HK-2 (cell line): Measurements from ENCODE around the gene MINDY4.
A peak's percentile ranks its signal among the peaks of the same experiment; 100 is the strongest.

Source experiments
- DNase-seq: peaks from one replicate; pipeline ENCODE4 v3.0.0-alpha.2; 2018; ENCODE audit not compliant: unreplicated experiment

Gene MINDY4

DNA sequence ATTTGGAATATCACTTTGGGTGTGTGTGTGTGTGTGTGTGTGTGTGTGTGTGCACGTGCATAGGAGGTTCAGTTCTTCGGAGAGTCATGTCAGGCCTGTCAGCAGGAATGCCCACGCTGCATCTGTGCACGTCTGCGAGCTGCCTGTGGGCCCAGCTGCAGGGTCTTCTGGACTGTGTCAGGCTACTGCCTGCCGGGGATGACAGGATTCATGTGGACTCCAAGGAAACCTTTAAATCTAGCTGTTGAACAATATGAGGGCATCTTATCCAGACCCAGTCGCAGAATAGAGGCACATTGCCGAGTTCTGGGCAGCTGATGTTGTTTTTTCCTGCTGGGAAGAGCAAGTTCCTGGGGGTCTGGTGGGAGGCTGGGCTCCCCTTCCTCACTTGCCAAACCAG lies 159.4 kb downstream of the MINDY4 start:
- DNase-seq: no peak

DNA sequence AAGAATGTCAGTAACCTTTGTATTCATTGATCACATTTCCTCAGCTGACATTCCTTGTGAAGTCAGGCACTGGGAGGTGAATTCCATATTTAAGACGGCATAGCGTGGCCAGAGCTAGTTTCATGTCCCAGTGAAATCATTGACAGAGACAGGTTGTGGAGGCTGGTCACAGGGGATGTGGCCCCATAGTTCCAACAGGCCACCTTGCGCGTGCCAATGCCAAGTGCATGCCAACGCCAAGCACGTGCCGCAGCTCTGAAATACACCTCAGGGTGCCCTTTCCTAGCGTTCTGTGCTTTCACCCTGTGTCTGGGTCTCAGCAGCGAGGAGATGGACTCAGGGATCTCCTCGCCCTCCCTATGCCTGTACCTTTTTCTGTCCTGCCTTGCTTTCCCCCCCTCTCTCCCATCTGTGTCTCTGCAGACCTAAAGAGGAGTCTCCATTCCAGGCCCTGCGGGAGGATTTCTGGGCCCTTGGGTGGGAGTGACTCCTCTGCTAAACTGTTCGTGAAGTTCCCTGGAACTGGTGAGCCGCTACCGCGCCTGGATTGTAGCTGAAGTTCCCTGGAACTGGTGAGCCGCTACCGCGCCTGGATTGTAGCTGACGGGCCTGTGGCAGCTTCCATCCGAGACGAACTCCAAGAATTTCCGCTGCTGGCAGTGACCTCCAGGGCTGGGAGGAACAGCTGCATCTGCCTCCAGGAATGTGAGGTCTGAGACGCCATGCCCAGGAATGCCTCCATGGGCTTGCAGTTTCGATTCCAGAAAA lies 160.1 kb downstream of the MINDY4 start:
- no peak for DNase-seq

DNA sequence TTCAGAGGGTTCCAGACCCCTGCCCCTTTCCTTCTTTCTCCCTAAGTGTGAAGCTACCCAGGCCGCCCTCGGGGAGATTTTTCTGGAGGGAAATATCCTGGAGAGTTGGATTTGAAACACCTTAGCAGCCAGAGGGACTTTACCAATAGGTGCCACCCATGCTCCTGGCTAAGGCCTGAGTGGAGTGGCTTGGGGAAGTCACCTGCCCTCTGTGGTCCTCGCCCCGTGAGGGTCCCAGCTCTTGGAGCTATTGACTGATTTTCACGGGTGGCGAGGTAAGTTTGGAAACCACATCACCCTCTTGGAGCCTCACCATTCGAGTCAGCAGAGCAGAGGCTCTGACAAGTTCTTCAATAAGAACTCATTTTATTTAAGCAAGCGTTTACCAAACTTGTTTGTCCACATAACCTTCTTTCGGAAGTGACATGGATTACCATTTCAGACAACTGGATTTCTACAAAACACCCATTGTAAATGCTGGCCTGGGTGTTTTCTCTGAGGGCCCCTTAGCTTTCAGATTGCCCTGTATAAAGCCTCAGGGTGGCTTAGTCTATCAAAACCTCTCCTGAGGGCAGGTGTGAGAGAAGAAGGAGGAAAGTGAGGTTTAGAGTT lies 160.8 kb downstream of the MINDY4 start:
- no peak for DNase-seq

DNA sequence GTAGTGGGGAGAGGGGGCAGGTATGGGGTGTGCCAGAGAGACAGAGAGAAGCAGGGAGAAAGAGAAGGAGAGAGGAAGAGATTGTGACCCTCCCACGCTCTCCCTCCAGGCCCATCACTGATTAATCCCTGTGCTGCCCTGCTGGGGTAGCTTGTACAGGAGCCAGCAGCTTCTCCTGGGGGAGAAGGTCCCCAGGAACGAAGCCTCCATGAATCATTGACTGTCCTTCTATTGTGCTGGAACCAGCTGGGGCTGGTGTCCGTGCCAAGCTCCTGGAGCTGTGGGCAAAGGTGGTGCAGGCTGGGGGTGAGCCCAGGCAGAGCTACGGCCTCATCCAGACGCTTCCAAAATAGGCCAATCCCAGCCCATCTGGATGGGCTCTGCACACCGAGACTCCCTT lies 161.3 kb downstream of the MINDY4 start:
- no peak for DNase-seq

DNA sequence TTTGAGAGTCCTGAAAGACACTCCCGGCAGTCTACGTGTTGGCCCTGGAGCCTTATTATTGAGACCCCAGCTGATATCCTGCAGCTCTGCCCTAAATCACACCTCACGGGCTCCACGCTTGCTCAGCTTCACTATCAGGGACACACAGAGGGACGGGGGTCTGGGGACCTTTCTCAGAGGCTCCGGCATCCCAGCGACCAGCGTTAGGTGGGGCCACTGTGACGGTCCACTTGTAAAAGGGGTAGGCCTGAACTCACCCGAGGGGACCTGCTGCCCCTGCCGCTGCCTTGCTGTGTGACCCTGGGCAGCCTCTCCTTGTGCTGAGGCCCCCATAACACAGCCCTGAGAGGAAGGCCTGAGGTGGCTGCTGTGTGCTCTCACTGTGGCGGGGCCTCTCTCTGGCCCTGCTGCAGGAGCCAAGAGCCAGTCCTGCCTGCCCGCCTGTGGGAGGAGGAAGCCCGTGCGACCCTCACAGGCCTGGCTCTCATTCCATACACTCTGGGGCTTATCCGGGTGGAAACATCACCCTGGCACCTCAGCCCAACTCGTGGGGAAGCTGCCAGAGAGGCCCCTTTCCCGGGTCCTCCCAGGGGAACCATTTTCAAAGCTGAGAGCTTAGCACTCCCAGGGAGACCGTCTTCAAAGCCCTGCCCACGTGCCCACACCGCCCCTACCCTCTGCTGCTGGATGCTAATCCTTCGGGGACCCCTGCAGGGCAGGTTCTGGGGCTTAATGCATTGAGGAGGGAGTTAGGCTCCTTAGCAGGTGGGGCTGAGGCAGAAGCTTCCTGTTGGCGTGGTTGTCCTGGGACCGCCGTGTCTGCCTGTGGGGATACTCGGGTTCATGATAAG lies 162.1 kb downstream of the MINDY4 start:
- no peak for DNase-seq

DNA sequence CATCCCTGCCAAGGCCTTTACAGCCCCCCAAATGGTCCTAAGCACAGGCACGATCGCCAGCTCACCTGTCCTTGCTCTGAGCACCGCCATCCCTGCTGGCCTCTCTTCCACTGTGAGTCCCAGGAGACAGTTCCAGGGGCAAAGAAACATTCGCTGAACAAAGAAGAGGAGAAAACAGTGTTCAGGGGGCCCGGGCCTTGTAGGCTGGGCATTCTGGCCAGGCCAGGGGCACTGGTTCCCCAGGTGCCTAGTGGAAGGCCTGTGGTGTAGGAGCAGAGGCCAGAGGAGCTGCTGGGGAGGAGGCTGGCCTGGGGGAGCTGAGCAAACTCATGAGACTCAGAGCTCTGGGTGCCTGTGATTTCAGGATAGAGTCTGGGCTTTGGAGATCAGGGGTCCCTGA lies 163.0 kb downstream of the MINDY4 start:
- no peak for DNase-seq

DNA sequence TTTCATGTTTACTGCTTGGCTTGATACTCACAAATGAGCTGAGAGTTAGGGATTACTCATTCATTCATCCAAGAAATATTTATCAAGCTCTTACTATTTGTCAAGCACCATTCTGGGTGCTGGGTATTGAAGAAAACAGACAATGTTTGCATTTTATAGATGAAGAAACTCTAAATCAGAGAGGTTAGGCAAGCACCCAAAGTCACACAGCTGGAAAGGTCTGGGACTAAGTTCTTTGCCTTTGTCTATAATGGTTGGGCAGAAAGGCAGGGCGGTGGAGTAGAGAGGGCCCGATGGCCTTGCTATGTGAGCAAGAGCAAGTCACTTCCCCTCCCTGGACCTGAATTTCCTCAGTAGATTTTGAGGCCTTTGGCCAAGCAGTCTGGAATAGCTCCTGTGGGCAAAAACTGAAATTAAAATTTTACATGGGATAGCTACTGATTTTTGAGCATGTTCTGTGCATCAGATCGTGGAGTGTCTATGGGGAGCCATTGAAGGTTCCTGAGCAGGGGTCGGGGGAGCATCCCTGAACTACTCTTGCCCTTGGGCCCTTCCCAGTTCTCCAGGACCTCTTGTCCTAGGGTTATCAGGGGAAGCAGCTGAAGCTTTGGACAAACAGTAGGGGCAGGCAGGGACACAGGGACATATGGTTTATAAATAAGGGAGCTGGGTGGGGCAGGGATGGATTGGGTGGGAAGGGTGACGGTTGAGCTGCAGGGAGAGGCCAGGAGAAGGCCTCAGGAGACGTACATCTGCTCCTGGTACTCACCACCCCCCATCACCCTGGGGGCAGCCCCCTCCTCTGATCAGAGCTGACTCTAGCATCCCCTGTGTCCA lies 163.7 kb downstream of the MINDY4 start:
- DNase-seq: no peak

DNA sequence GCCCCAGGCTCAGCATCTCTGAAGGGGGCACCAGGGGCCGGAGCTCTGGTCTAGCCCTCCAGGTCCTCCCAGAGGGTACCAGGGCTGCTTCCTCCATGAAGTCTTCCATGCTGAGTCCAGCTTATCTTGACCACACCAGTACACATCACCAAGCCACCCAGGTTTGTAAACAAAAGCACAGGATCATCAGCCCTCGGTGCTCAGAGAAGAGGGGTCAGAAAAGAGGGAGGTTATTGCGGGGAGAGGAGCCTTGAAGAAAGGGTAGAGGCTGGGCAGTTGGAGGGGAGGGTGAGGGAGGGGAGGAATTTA lies 164.3 kb downstream of the MINDY4 start:
- DNase-seq: no peak

DNA sequence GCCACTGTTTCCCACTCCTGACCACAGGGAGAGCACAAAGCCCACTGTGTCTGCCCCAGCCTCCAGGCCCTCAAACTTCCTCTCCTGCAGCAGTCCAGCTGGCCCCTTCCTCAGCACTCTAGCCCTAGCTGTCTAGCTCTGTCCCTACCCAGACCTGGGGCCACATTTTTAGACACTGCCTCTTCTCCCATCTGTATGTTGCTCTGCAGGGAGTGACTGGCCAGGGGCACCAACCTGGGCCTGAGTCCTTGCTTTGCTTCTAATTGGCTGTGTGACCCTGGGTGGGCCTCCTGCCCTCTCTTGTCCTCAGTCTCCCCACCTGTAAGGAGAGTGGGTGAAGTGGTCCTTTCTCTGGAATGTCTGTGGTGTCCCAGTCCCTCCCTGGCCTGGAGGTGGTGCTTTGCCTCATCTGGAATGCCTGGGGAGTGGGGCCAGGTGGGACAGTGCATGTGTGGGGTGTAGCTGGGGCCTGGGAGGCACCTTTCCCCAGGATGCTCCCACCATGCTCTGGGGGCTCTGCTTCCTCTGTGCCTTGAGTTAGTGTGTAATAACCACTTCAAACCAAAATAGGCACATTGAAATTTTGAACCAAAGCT lies 165.5 kb downstream of the MINDY4 start:
- no peak for DNase-seq

DNA sequence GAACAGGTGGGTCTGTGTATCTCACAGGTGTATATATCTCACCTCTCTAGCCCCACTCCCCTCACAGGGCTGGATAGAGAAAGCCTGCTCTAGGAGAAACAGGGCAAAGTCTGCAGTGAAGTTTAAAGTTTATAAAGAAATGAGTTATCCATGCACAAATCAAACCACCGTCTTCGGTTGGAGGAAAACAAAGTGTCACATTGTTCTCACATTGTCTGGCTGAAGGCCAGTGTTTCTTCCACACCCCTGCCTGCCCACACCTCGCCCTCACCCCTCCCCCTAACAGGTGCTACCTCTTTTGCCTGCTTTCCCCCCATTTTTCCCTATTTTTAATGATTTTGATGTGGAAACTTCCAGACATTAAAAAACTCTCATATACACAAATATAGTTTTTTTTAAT lies 166.2 kb downstream of the MINDY4 start:
- no peak for DNase-seq

DNA sequence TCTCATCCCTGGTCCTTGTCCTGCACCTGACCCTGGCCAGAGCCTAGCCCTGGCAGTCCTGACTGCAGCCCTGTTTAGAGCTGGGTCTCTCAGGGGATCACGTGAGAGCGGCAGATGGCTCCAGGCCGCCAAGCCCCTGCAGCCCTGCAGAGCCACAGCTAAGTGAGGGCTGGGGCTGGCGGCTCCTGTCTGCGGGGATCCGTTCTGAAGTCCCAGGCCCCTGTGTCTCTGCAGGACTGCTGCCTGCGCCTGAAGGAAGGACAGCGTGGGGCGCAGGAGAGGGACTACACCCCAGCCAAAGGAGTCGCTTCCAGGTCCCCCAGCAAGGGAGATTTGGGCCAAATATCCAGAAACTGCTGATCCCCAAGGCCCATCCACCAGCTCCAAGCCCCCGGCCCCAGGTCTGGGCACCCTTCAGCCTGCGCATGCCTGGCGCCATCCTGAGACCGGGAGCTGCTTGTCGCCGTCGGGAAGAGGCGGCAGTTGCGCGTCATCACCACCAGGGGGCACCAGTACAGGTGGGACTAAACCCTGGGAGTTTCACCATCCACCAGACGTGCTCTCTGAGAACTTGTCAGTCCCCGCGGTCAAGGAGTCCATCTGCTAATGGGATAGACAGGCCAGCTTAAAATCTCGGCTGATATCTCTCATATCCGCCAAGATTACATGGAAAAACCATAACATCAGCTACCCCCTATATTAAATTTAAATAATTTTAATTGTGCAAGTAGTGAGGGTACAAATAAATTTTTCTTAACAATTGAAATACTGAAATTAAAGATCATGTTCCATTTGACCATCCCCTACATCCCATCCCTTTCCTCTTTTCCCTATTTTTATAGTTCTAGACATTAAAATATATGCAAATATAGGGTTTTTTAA lies 167.5 kb downstream of the MINDY4 start:
- DNase-seq: peak; percentile 86

DNA sequence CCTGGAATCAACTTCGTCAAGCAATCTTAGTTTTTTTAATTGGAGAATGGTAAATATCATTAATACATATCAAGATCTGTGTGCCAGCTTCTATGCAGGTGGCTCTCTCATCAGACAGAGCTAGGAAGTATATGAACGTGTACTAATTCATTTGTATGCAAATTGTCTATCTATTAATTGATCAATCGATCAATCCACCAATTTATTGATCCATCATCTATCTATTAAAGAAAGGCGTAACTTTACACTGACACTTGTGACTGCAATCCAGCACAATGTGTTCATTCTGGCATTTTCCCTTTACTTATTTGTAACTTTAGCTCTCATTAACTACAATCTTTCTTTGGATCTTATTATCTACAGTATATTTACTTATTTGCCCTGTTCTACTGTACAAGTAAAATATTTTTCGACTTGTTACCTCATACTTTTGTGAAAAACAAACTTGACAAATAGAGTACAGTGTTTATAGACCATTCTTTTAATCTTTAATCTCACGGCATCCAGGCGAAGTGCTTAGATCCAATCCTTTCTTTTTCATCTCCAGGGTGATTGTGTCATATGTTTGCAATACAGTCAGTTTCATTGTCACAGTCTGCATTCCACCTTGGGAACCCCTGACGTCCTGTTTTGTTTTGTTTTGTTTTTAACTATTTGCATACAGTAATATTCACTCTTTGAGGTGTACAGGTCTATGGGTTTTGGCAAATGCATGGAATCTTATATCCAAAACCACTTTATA lies 170.5 kb downstream of the MINDY4 start:
- DNase-seq: no peak
